ENCODE results near the gene CCDC54.

DNA sequence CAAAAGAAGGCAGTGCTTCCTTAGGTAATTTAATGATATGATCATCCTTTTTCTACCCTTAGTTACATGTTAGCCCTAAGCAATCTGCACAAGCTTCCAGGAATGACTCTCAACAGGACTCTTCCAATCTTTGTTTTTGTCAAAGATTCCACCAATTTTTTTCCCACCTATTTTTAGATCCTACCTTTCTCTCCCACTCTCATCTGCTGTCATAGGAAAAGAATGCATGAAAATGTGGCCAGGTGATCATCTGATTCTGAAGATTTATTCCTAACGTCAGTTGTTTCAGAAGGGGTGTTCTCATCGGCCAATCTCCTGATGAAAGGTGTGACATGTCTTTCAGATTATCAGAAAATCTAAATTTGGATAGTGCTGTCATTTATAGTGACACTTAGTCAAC lies 7.2 kb downstream of the CCDC54 start:
- TF ChIP-seq, protein P1, sequence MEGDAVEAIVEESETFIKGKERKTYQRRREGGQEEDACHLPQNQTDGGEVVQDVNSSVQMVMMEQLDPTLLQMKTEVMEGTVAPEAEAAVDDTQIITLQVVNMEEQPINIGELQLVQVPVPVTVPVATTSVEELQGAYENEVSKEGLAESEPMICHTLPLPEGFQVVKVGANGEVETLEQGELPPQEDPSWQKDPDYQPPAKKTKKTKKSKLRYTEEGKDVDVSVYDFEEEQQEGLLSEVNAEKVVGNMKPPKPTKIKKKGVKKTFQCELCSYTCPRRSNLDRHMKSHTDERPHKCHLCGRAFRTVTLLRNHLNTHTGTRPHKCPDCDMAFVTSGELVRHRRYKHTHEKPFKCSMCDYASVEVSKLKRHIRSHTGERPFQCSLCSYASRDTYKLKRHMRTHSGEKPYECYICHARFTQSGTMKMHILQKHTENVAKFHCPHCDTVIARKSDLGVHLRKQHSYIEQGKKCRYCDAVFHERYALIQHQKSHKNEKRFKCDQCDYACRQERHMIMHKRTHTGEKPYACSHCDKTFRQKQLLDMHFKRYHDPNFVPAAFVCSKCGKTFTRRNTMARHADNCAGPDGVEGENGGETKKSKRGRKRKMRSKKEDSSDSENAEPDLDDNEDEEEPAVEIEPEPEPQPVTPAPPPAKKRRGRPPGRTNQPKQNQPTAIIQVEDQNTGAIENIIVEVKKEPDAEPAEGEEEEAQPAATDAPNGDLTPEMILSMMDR (IDR thresholded peaks at IDR 0.05) = no peak
- TF ChIP-seq POLR2A (IDR thresholded peaks at IDR 0.05) = no peak

Measured in lower leg skin (tissue), 3 donors.